ENCODE measurements around the gene NR5A1.
A peak's percentile ranks its signal among the peaks of the same experiment; 100 is the strongest.

NR5A1 gene

GRCh38 chr9:124498499-124499146 lies 8.6 kb downstream of the NR5A1 start:
- no peak for DNase-seq

GRCh38 chr9:124498040-124498439 lies 9.2 kb downstream of the NR5A1 start:
- no peak for DNase-seq

- DNase-seq, result no peak
Observed at GRCh38 chr9:124497441-124497840, 9.8 kb downstream of the NR5A1 start.

GRCh38 chr9:124496463-124496862 lies 10.7 kb downstream of the NR5A1 start:
- DNase-seq, result peak; percentile 42

GRCh38 chr9:124496075-124496449 lies 11.1 kb downstream of the NR5A1 start:
- DNase-seq, result no peak

- no peak for DNase-seq
Observed at GRCh38 chr9:124495126-124496074, 11.8 kb downstream of the NR5A1 start.

- no peak for DNase-seq
Observed at GRCh38 chr9:124493794-124494479, 13.3 kb downstream of the NR5A1 start.

- DNase-seq, result no peak
Observed at GRCh38 chr9:124493218-124493617, 14.0 kb downstream of the NR5A1 start.

GRCh38 chr9:124492818-124493217 lies 14.4 kb downstream of the NR5A1 start:
- no peak for DNase-seq

- no peak for DNase-seq
Observed at GRCh38 chr9:124491049-124491975, 15.9 kb downstream of the NR5A1 start.

GRCh38 chr9:124490004-124490403 lies 17.2 kb downstream of the NR5A1 start:
- DNase-seq, result no peak

GRCh38 chr9:124489222-124489621 lies 18.0 kb downstream of the NR5A1 start:
- DNase-seq, result no peak

- DNase-seq, result no peak
Observed at GRCh38 chr9:124488641-124489210, 18.5 kb downstream of the NR5A1 start.

- no peak for DNase-seq
Observed at GRCh38 chr9:124487260-124488182, 19.7 kb downstream of the NR5A1 start.

- DNase-seq, result no peak
Observed at GRCh38 chr9:124486778-124487259, 20.4 kb downstream of the NR5A1 start.

GRCh38 chr9:124485936-124486335 lies 21.3 kb downstream of the NR5A1 start:
- no peak for DNase-seq

GRCh38 chr9:124485201-124485600 lies 22.0 kb downstream of the NR5A1 start:
- no peak for DNase-seq

GRCh38 chr9:124483481-124483880 lies 23.7 kb downstream of the NR5A1 start:
- DNase-seq, result no peak

GRCh38 chr9:124482431-124483031 lies 24.7 kb downstream of the NR5A1 start:
- DNase-seq, result no peak

- no peak for DNase-seq
Observed at GRCh38 chr9:124481115-124481514, 26.1 kb downstream of the NR5A1 start.

Data from right kidney (tissue), 1 donor.